ENCODE data around the gene TBC1D16. TPM values are rescaled to one million over a fixed set of nuclear protein-coding genes. Genes with fewer than 3 reads are reported as not detected.

Gene TBC1D16
- total RNA-seq, 1 donor from 2014 or later = 24.7 TPM

- intact Hi-C loops (cut with DNase I) = no loop called here
- no peak for DNase-seq
- Histone ChIP-seq H3K4me1 (peaks cover 5% of the 10 kb centered on the region), H3K4me3 (no peak overlapping the region), H3K27me3 (ENCODE audit: low read depth) (no peaks in the 10 kb centered on the region), H3K27ac (no peak overlapping the region), H3K9me3 (no peaks in the 10 kb centered on the region), H3K36me3 (no peaks in the 10 kb centered on the region)
- ATAC-seq = no peak
- no peak for TF ChIP-seq CTCF (IDR thresholded peaks at IDR 0.05)
These were observed 44.4 kb upstream of the TBC1D16 start for GRCh38 chr17:80080081-80080480.

- TF ChIP-seq CTCF (IDR thresholded peaks at IDR 0.05) = no peak
- H3K27ac ChIP-seq = no peak overlapping the region
- no peaks in the 10 kb centered on the region for H3K36me3 ChIP-seq
- DNase-seq (no peak), ATAC-seq (no peak)
- no peaks in the 10 kb centered on the region for H3K9me3 ChIP-seq
- H3K27me3 ChIP-seq (ENCODE audit: low read depth) = no peaks in the 10 kb centered on the region
- no peak overlapping the region for H3K4me3 ChIP-seq
- intact Hi-C loops (cut with DNase I) = no loop called here
- H3K4me1 ChIP-seq = peaks cover 31% of the 10 kb centered on the region
These were observed 36.7 kb upstream of the TBC1D16 start for GRCh38 chr17:80072410-80072809.

- H3K36me3 ChIP-seq = no peaks in the 10 kb centered on the region
- intact Hi-C loops (cut with DNase I) = no loop called here
- H3K27ac ChIP-seq = peak overlapping the region; percentile 92
- no peaks in the 10 kb centered on the region for H3K27me3 ChIP-seq (ENCODE audit: low read depth)
- H3K4me1 ChIP-seq = peaks cover 31% of the 10 kb centered on the region
- DNase-seq (no peak), ATAC-seq (peak; percentile 60 to 66)
- no peaks in the 10 kb centered on the region for H3K9me3 ChIP-seq
- peak overlapping the region; percentile 50 for H3K4me3 ChIP-seq
- TF ChIP-seq CTCF (IDR thresholded peaks at IDR 0.05) = no peak
These were observed 35.6 kb upstream of the TBC1D16 start for GRCh38 chr17:80071116-80071841.

- intact Hi-C loops (cut with DNase I) = no loop called here
- peak overlapping the region; percentile 92 for H3K27ac ChIP-seq
- peak overlapping the region; percentile 50 for H3K4me3 ChIP-seq
- peaks cover 31% of the 10 kb centered on the region for H3K4me1 ChIP-seq
- H3K36me3 ChIP-seq = no peaks in the 10 kb centered on the region
- DNase-seq (no peak), ATAC-seq (peak; percentile 47 to 55)
- H3K27me3 ChIP-seq (ENCODE audit: low read depth) = no peaks in the 10 kb centered on the region
- TF ChIP-seq CTCF (IDR thresholded peaks at IDR 0.05) = no peak
- no peaks in the 10 kb centered on the region for H3K9me3 ChIP-seq
These were observed 34.9 kb upstream of the TBC1D16 start for GRCh38 chr17:80070375-80071115.

GRCh38 chr17:80068301-80069222, 32.9 kb upstream of the TBC1D16 start:
- Histone ChIP-seq H3K9me3 (no peaks in the 10 kb centered on the region), H3K27ac (peak overlapping the region; percentile 92), H3K4me3 (no peak overlapping the region), H3K4me1 (peaks cover 38% of the 10 kb centered on the region), H3K27me3 (ENCODE audit: low read depth) (no peaks in the 10 kb centered on the region), H3K36me3 (no peaks in the 10 kb centered on the region)
- no peak for TF ChIP-seq CTCF (IDR thresholded peaks at IDR 0.05)
- intact Hi-C loops (cut with DNase I) = no loop called here
- DNase-seq (no peak), ATAC-seq (peak; percentile 28 to 33)

Measured in lower lobe of right lung (tissue), 2 donors.